ENCODE results near the gene TMEM233. TPM values are rescaled to one million over a fixed set of nuclear protein-coding genes. Genes with fewer than 3 reads are reported as not detected.

TMEM233 gene
- total and polyA plus RNA-seq, 12 donors = 0.17 to 1.0 (median 0.53) TPM; not detected in 2

- peaks cover 0 to 11% of the 10 kb centered on the region in 2 donors for H3K36me3 ChIP-seq (replicated peaks in 1 of 2)
- H3K27ac ChIP-seq = no peak overlapping the region
- peak in 1 of 7 donors; percentile 55 for DNase-seq
- no peak for TF ChIP-seq POLR2A (IDR thresholded peaks at IDR 0.05)
- TF ChIP-seq, protein P1, sequence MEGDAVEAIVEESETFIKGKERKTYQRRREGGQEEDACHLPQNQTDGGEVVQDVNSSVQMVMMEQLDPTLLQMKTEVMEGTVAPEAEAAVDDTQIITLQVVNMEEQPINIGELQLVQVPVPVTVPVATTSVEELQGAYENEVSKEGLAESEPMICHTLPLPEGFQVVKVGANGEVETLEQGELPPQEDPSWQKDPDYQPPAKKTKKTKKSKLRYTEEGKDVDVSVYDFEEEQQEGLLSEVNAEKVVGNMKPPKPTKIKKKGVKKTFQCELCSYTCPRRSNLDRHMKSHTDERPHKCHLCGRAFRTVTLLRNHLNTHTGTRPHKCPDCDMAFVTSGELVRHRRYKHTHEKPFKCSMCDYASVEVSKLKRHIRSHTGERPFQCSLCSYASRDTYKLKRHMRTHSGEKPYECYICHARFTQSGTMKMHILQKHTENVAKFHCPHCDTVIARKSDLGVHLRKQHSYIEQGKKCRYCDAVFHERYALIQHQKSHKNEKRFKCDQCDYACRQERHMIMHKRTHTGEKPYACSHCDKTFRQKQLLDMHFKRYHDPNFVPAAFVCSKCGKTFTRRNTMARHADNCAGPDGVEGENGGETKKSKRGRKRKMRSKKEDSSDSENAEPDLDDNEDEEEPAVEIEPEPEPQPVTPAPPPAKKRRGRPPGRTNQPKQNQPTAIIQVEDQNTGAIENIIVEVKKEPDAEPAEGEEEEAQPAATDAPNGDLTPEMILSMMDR (IDR thresholded peaks at IDR 0.05) = no peak
- intact Hi-C loops (cut with DNase I) = no loop called here
- WGBS, 4 donors = 83 to 91% (median 87%) methylated on average over 11 to 12 of the region's 12 CpGs
- peaks cover 10 to 37% of the 10 kb centered on the region in 2 donors for H3K4me1 ChIP-seq (replicated peaks in 1 of 2)
- H3K4me3 ChIP-seq = no peak overlapping the region
- H3K9me3 ChIP-seq (replicated peaks in 1 of 3) = no peaks in the 10 kb centered on the region
- no peaks in the 10 kb centered on the region for H3K27me3 ChIP-seq
These were observed 92.8 kb downstream of the TMEM233 start for GRCh38 chr12:119686355-119686754.

GRCh38 chr12:119686776-119687175 is 93.2 kb downstream of the TMEM233 start:
- H3K27ac ChIP-seq = no peak overlapping the region
- no peak for DNase-seq
- TF ChIP-seq, protein P1 (IDR thresholded peaks at IDR 0.05) = no peak
- TF ChIP-seq POLR2A (IDR thresholded peaks at IDR 0.05) = no peak
- peaks cover 0 to 7% of the 10 kb centered on the region in 2 donors for H3K36me3 ChIP-seq (replicated peaks in 1 of 2)
- H3K4me3 ChIP-seq = no peak overlapping the region
- WGBS, 4 donors = 88 to 92% (median 91%) methylated on average over 13 of the region's 13 CpGs
- no peaks in the 10 kb centered on the region for H3K27me3 ChIP-seq
- no peaks in the 10 kb centered on the region for H3K9me3 ChIP-seq (replicated peaks in 1 of 3)
- intact Hi-C loops (cut with DNase I) = no loop called here
- H3K4me1 ChIP-seq (replicated peaks in 1 of 2) = peaks cover 10 to 39% of the 10 kb centered on the region in 2 donors

DNA sequence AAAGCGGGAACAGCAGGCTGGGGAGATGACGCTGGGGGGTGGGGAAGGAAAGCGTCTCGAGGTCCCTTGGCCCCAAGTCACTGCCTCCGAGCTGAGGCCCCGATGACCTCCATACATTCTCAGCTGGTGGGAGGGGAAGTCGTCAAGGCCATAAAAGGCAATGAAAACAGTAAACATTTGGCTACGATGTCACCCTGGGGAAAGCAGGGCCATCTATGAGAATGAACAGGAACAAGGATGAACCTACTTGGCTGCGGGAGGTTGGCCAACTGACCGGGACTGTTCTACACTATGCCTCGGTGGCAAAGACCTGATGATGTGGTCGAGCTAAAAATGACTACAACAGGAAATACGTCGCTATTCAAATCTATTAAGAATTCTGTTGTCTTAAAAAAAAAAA is 93.8 kb downstream of the TMEM233 start:
- no peaks in the 10 kb centered on the region for H3K27me3 ChIP-seq
- no peak overlapping the region for H3K4me3 ChIP-seq
- no peak overlapping the region for H3K27ac ChIP-seq
- H3K4me1 ChIP-seq (replicated peaks in 1 of 2) = peaks cover 7 to 39% of the 10 kb centered on the region in 2 donors
- peak in 1 of 7 donors; percentile 62 for DNase-seq
- no peaks in the 10 kb centered on the region for H3K9me3 ChIP-seq (replicated peaks in 1 of 3)
- TF ChIP-seq, protein P1 (IDR thresholded peaks at IDR 0.05) = no peak
- no peak for TF ChIP-seq POLR2A (IDR thresholded peaks at IDR 0.05)
- intact Hi-C loops (cut with DNase I) = no loop called here
- peaks cover 0 to 4% of the 10 kb centered on the region in 2 donors for H3K36me3 ChIP-seq (replicated peaks in 1 of 2)
- 67 to 72% (median 68%) methylated on average over 13 to 14 of the region's 14 CpGs for WGBS, 4 donors

GRCh38 chr12:119687879-119688278 is 94.3 kb downstream of the TMEM233 start:
- TF ChIP-seq, protein P1 (IDR thresholded peaks at IDR 0.05) = no peak
- TF ChIP-seq POLR2A (IDR thresholded peaks at IDR 0.05) = no peak

More at GRCh38 chr12:119687879-119688278, 94.3 kb downstream of the TMEM233 start:
- H3K4me3 ChIP-seq = no peak overlapping the region
- WGBS, 4 donors = 90 to 96% (median 93%) methylated on average over 7 to 9 of the region's 9 CpGs
- no peaks in the 10 kb centered on the region for H3K9me3 ChIP-seq (replicated peaks in 1 of 3)
- no peak for DNase-seq
- no peaks in the 10 kb centered on the region for H3K27me3 ChIP-seq
- peaks cover 0 to 4% of the 10 kb centered on the region in 2 donors for H3K36me3 ChIP-seq (replicated peaks in 1 of 2)
- H3K27ac ChIP-seq = no peak overlapping the region
- intact Hi-C loops (cut with DNase I) = no loop called here
- peaks cover 10 to 39% of the 10 kb centered on the region in 2 donors for H3K4me1 ChIP-seq (replicated peaks in 1 of 2)

All from adrenal gland (tissue), 12 donors.